GM19468 (cell line): ENCODE results near the gene KRT1.

ENCODE experiments used
- ATAC-seq: cut with Tn5 transposase; IDR thresholded peaks from one replicate; pipeline ENCODE4 v1.9.1; 2021; ENCODE audit warnings: mild to moderate bottlenecking, moderate library complexity, moderate number of reproducible peaks; ENCODE audit not compliant: unreplicated experiment; ENCODE audit errors: extremely low read depth

KRT1 gene

DNA sequence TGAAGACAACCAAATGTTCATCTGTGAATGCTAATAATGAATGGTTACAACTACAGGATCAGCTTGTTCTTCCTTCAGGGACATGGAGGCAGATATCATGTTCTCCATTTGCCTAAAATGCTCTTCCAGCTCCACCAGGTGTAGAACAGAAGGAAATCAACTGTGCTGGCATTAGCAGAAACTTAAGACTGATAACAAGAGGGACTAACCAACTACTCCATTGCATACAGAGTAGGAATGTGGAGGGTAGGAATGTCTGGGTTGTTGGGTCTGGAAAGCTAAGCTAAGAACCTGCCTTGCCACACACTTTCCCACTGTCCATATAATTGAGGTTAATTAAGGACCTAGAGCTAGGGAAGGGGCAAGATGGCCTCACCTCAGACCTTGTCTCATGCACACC, 16.8 kb downstream of the KRT1 start:
- ATAC-seq = no peak

DNA sequence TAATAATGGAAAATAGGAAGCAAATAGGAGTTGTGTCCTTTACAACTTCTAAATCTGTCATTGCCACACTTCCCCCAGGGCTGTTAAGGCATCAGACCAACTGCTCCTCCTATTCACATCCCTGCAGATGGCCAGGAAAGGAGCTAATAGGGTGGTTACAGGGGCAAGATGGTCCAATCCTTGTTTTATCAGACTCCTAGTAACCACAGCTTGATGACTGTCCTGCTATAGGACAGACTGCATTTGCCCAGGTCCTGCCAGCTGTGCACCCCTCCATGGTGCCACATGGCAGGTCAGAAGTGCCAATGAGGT, 17.3 kb downstream of the KRT1 start:
- no peak for ATAC-seq

DNA sequence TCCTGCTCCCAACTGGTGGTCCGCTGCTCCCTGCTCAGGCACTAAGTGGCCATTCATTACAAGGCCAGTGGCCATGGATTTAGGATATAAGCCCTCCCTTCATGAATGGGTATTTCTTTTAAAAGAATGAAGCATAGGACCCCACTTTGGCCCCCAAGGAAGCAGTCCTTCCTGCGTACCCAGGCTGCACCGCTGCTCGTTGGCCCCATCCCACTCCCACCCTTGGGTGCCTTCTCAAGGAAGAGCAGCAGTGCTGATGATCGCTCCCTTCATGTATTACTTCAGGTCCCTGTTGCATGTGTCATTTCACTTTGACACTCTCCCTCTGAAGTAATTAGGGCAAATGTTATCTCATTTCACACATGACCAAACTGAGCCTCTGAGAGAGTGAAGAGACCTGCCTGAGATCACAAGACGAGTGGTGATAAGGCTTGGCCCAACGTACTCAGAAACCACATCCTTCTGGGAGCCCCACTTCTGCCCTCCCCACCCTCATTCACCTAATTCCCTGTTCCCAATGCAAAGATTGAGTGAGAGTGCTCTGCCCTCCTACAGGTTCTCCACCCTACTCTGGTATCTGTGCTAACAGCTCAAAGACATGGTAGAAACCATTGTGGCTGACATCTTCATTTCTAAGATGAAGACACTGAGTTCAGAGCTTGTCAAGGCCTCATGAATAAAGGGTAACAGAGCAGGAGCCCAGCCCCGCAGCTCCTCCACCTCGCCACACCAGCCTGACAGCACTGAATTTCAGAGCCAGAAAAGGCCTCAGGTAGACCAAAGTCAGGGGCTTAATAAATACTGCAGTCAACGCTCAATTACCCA, 17.9 kb downstream of the KRT1 start:
- ATAC-seq = no peak

DNA sequence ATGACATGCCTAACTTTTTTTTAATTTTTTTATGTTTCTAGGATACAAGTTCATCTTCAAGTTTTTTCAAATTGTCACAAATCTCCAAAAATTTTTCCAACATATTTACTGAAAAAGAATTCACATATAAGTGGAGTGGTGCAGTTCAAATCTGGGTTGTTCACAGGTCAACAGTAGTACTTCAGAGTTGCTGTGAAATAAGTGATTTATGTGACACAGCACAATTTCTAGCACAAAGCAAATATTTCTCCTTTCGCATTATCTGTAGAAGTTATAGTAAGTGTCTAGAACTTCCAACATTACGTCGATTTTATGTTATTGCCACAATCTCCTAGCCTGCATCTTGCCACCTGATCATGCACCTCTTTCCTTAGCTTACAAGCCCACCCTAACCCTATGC, 18.5 kb downstream of the KRT1 start:
- ATAC-seq = no peak

DNA sequence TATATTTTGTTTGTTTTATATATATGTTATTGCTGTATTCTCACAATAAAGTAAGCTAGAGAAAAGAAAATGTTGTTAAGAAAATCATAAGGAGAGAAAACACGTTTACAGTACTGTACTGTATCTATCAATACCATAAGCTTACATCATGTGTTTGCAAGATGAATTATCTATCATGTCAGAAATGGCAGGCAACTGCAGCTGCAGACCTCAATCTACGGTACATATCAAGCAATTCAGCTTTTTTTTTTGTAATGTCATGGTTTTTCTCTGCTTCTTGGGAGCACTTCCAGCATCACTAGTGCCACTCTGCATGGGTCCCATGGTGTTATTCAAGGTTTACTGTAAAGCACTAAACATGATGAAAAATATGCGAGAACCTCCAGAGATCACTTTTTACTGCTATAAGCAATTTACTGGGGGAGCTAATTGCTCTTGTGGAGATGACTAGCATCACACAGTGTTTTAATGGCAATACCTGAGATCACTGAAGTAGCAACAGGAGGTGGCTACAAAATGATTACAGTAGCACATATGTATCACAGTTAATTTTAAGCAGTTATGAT, 19.2 kb downstream of the KRT1 start:
- ATAC-seq = no peak

DNA sequence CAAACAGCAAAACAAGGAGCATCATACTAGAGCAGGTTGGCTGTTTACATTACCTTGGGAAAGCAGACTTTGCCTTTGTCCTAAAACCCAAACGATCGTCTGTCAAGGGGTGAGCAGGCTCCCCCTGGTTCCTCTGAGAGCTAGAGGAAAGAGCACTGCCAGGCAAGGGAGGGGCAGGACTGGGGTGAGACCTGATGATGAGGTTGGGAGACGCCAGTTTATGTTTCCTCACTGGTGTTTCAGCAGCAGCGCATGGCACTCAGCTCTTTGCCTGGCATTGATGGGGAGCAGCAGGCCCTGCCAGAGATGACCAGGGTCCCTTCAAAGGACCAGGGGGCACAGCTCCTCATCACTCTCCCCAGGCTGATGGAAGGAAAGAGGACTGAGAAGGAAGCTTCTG, 20.3 kb downstream of the KRT1 start:
- no peak for ATAC-seq

DNA sequence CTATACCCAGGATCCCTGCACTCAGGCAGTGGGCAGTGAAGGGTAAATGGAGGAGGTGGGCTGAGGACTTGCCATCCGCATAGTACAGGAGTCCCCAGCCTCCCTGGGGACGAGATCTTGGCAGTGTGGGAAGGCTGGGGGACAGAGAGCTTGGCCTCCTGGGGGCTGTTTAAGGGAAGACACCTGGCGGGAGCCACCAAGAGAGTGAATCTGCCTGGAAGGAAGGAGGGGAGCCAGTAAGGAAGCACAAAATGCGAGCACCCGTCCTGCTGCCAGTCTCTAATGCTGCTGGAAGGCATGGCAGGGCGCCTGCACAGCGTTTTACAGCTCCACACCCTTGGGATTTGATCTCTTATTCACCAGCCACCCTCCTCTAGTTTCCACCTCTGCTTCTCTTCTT, 20.8 kb downstream of the KRT1 start:
- no peak for ATAC-seq

DNA sequence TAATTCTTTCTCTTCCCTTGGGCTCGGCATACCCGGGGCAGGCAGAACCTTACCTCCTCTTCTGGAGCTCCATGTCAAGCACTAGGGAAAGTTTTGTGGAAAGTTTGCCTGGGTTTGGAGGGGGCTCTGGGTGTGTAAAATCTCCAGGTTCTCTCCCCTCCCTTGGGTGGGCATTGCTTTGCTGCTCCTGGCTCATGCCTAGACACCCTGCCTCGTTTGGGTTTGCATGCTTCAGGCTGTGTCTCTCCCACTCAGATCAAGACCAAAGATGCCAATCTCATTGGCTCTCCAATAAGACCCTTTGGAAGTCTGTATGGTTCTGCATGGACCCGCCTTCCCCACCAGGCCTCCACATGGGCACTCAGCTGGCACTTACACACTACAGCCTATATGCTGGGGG, 22.0 kb downstream of the KRT1 start:
- no peak for ATAC-seq

DNA sequence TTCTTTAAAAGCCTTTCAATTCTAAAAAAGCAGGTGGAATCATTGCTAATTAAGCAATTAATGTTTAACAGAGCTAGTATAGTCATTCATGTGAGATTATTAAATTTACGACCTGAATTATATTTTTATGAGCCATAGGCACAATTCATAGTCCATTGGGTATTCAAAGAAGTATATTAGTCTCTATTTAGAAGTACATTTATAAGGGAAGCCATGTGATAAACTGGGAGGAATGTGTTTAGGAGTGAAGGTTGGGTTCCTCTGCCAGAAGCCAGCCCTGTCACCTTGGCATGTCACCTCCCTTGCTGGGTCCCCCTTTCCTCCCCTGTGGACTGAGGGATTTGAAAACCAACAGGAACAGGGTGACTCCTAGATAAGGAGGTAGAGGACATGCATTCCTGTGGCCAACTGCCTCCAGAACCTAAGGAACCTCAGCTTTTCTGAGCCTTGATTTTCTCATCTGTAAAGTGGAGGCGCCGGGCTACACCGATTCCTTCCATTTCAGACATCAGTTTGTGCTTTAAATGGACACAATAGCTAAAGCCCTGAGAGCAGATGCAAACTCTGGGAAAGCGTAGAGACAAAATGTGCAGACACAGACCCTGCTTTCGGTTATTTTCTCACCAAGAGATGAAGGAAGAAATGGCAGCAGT, 22.8 kb downstream of the KRT1 start:
- no peak for ATAC-seq

DNA sequence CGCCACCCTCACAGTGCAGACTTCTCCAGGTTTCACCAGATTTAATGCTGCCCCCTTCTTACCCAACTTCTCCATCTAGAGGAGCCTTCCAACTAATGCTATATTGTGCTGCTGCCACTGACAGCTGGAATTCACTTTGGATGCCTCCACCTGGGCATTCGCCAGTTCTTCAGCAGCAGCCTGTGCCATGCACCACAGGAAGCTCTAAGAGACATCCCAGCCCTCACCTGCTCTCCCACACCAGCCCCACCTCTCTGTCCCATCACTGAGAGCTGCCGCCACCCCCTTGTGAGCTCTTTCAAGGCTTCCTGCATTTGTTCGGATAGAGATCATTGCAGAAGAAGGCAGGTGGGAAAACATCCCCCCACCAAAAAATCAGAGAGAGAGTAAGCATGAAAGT, 23.6 kb downstream of the KRT1 start:
- no peak for ATAC-seq

DNA sequence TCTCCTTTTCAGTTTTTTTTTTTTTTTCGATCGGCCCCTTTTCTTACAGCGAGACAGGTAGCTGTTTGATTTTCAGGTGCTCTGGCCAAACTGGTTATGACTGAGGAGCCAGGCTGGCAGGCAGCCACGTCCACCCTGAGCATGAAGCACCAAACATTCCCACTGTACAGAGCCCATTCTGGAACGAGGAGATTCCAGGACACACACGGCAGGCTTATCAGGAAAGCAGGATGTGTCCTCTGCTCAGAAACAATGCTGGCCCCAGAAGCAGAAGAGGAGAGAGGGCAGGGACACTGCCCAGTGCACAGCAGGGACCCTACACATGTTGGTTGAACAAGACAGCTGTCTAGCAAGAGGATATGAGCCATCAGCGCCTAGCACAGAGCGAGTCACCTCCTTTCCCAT, 24.5 kb downstream of the KRT1 start:
- ATAC-seq = no peak

DNA sequence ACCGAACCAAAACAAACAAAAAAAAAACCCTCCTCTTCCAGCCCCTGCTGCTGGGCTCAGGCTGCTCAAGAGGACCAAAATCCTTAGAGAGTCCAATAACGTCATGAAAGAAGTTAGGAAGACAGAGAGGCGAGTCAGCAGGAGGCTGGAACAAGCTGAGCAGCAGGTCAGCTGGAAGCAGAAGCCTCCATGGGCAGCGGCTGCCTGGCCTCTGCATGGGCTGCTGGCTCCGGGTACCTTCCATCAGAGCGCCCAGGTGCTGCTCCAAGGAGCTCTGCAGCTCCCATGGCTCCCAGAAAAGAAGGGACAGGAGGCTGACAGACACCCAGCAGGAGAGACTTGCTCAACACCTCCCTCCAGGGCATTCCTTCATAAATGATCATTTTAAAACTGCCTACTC, 25.0 kb downstream of the KRT1 start:
- ATAC-seq = no peak

DNA sequence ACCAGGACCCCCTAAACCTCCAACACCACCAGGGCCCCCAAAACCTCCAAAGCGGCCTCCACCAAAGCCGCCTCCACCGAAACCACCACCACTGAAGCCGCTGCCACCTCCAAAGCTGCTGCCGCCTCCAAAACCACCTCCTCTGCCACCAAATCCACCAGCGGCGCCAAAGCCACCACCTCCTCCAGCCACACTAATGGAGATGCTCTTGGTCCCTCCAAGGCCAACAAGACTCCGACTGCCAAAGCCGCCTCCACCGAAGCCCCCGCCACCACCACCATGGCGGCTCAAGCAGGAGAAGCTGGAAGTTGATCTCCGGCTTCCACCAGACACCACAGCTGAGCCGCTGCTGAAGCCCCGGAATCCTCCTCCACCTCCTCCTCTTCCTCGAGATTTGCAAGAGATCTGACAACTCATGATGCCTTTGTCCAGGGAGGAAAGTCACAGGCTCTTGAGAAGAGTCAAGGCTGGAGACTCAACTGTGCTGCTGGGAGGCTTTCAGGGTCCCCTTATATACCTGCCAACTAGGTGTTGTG, 28.4 kb downstream of the KRT1 start, which contains the start of gene KRT2:
TSS of gene KRT2 (minus strand) at position 486 of the 536 bp plus-strand sequence. CDS start at position 417, 69 bp downstream.
- no peak for ATAC-seq

DNA sequence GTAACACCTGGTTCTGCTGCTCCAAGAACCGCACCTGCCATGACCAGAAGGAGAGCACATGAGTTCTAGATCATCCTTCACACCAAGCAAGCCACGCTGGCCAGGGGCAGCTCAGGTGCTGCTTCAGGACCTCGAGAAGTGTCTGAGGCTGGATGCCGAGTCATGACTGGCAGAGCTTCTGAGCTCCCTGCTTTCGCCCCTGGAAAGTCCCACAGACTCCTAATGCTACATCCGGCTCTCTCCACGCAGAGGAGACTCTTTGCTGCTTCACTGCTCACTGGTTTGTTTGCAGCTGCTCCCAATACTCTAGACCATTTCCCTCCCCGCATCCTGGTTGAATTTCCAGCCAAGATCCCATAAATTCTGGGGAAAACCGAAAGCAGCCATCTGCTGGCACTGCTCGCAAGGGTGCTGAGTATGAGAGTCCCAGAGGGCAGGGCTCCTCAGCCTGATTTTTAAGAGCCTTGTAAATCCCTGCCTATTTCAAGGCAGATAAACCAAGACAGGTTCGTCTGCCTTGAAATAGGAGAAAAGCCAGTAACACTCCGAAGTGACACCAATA, 29.6 kb downstream of the KRT1 start:
- ATAC-seq = no peak

DNA sequence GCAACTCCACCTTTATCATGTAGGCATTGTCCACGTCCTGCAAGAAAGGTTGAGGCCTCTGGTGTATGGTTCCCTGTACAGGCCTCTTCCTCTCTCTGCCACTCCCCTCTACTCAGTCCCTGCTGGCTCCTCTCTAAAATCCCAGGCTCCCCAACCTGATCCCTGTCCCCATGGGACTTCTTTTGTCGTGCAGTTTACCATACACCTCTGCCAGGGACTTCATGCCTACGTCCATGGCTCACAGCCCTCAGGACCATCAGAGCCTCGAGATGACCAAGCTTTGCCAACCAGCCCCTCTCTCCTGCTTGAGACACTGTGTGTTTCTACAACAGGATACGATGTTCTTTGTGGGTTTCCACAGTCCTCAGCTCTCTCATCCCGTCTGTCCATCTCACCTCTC, 31.1 kb downstream of the KRT1 start:
- no peak for ATAC-seq

DNA sequence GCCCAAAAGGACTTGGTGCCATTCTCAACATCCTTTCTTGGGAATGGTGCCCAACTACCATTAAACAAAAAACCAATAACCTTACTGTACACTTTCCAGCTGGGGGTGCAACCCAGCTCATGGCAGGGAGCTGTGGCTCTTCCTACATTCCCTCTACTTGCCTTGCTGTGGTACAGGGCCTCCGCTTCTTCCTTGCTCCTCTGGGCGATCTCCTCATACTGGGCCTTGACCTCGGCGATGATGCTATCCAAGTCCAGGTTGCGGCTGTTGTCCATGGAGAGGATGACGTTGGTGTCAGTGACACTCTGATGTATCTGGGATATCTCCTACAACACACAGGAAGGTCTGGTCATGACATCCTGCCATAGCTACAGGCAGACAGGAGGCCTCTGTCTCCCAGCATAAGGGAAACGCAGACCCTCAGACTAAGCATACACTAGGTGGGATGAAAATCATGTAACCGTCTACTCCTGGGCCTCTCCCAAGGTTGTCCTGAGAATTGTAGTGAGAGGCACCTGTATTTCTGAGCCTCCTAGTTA, 32.1 kb downstream of the KRT1 start:
- no peak for ATAC-seq

DNA sequence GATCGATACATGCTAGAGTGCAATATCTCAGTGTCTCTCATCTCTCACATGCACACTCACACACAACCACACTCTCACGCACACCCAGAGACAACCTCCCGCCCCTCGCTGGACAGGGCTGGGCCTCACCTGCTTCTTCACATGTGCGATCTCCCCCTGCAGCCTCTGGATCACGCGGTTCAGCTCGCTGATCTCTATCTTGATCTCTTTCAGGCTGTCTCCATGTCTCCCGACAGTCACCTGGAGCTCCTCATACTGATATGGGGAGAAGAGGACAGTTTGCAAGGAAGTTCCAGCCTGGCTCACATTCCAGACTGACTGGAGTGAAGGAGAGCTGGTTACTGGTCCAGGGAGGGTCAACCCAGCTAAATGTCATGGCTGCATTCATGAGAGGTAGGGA, 32.6 kb downstream of the KRT1 start:
- no peak for ATAC-seq

DNA sequence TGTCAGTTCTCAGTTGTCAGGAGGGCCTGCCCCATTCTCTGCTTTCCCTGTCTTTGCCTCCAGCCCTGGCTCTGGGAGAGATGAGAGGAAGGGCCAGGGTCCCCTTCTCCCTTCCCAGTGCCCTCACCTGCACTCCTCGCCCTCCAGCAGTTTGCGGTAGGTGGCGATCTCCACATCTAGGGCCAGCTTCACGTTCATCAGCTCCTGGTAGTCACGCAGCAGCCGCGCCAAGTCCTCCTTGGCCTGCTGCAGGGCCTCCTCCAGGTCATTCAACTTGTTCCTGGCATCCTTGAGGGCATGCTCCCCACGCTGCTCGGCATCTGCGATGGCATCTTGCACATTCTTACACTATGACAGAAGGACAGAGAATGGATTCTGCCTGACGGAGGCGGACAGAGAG, 33.6 kb downstream of the KRT1 start:
- ATAC-seq = no peak

DNA sequence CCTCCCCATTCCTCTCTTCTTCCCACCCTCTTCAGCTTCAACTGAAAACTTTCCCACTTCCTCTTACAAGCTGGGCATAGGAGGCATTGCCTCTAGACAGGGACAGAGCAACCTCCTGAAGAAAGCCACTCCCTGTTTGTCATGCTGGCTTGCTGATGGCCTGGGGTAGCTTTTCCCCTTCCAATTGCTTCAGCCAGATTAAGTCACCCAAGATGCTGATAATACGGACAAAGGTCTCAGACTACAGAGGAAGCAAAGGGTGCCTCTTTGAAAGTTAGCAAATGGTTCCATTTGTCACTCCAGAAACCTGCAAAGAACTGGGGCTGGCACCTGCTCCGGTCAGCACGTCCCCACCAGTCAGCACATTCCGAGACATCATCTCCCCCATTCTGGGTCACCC, 34.2 kb downstream of the KRT1 start:
- ATAC-seq = no peak

DNA sequence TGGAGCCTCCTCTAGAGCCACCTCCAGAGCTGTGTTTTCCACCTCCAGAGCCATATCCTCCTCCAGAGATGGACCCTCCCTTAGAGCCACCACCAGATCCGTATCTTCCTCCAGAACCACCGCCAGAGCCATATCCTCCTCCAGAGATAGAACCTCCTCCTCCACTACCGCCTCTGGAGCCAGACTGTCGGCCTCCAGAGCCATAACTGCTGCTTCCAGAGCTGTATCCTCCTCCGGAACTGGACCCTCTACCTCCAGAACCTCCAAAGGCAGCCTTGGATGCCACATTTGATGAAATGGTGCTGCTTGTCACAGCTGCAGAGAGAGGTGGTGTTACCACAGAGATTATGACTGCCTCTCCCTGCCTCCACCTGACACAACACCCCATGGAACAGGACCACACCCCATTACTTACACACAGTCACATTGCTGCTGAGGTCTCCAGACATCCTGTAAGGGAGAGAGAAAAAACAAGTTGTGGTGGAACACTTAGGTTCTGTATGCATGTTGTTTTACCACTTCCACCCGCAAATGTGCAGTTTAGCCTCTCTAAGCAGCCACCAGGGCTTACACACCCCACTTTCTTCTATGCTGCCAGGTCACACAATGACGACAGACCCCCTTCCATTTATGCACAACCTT, 35.0 kb downstream of the KRT1 start:
- no peak for ATAC-seq

DNA sequence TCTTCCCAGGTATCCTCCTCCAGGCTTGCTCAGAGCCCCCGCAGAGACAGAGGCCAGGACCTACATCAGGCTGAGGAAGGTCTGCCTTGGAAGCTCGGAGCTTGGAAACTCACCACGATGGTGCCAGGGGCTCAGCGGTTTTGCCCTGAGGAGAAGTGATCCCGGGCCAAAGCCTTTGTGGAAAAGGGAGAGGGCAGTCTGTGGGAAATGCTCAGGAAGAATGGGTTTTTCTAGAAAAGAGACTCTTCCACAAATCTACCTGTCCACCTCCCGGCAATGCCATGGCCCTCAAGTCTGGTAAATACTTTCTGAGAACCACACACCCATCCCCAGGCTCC, 36.2 kb downstream of the KRT1 start:
- ATAC-seq = no peak
